GM12875 (cell line): ENCODE measurements around the gene ATP2B3.

Experiments used
- H3K4me3 ChIP-seq: one replicate; pipeline ENCODE4 v1.5.1; 2011; ENCODE audit warnings: low read depth, low read length, control low read depth
- CTCF ChIP-seq: IDR thresholded peaks from 2 replicates; pipeline ENCODE4 v1.5.1; 2011; ENCODE audit warnings: low read depth, mild to moderate bottlenecking, control low read depth, inconsistent platforms, low read length, moderate library complexity, borderline replicate concordance; ENCODE audit not compliant: insufficient read depth

Gene ATP2B3

GRCh38 chrX:153517423-153517822 lies at the start of gene ATP2B3:
TSS of gene ATP2B3 (plus strand) at chrX:153517642. CDS start at chrX:153536248, 18,606 bp downstream.
- H3K4me3 ChIP-seq = no peak within 1 kb of the TSS

GRCh38 chrX:153468008-153468580 lies 49.3 kb upstream of the ATP2B3 start:
- H3K4me3 ChIP-seq = no peak overlapping the region
- no peak for TF ChIP-seq CTCF

More at GRCh38 chrX:153517423-153517822, at the start of gene ATP2B3:
- no peak for TF ChIP-seq CTCF

GRCh38 chrX:153469811-153470410 lies 47.5 kb upstream of the ATP2B3 start:
- H3K4me3 ChIP-seq = peak overlapping the region; percentile 79
- TF ChIP-seq CTCF = no peak

GRCh38 chrX:153470411-153471363 lies 46.8 kb upstream of the ATP2B3 start, which contains the start of gene HAUS7:
TSS of gene HAUS7 (minus strand) at chrX:153470576. CDS start at chrX:153470557, 19 bp downstream.
- H3K4me3 ChIP-seq = peak within 1 kb of the TSS; percentile 79
- TF ChIP-seq CTCF = peak; percentile 69

GRCh38 chrX:153471663-153472280 lies 45.7 kb upstream of the ATP2B3 start:
- H3K4me3 ChIP-seq = no peak overlapping the region
- no peak for TF ChIP-seq CTCF

- TF ChIP-seq CTCF = no peak
- H3K4me3 ChIP-seq = no peak overlapping the region
Measured at GRCh38 chrX:153473126-153473525, 44.3 kb upstream of the ATP2B3 start.
